Spleen (tissue), 11 donors: Measurements from ENCODE around the gene ADARB2. TPM values are rescaled to one million over a fixed set of nuclear protein-coding genes. Genes with fewer than 3 reads are reported as not detected.

Source experiments
- DNase-seq: peaks from one replicate; pipeline ENCODE4 v3.0.0-alpha.2; 2020
- H3K27ac ChIP-seq, 8 donors: fragments of 200-600 bp; sonication (generic) in 7 of 8; 1 replicate in 4 of 8; 2 replicates in 4 of 8; pipeline versions ENCODE4 v1.5.0 to v1.8.0; 2016 to 2021; ENCODE audit warnings: inconsistent platforms in 4 of 8, mild to moderate bottlenecking in 4 of 8, moderate library complexity in 1 of 8
- H3K27me3 ChIP-seq, 7 donors: fragments of 200-600 bp; sonication (generic) in 6 of 7; replicated peaks in 1 of 7; 1 replicate in 4 of 7; 2 replicates in 3 of 7; pipeline versions ENCODE4 v1.5.0 to v1.8.0; 2016 to 2021; ENCODE audit warnings: inconsistent platforms in 3 of 7, mild to moderate bottlenecking in 1 of 7
- H3K36me3 ChIP-seq, 6 donors: fragments of 200-600 bp; sonication (generic) in 5 of 6; 1 replicate in 4 of 6; 2 replicates in 2 of 6; pipeline versions ENCODE4 v1.5.0 to v1.8.0; 2016 to 2021; ENCODE audit warnings: inconsistent platforms in 2 of 6
- H3K4me1 ChIP-seq, 6 donors: fragments of 200-600 bp; sonication (generic) in 5 of 6; 1 replicate in 3 of 6; 2 replicates in 3 of 6; pipeline versions ENCODE4 v1.5.0 to v1.8.0; 2016 to 2021; ENCODE audit warnings: inconsistent platforms in 3 of 6
- H3K4me3 ChIP-seq, 8 donors: fragments of 200-600 bp; sonication (generic) in 7 of 8; 1 replicate in 4 of 8; 2 replicates in 4 of 8; pipeline versions ENCODE4 v1.5.0 to v1.8.0; 2016 to 2021; ENCODE audit warnings: inconsistent platforms in 4 of 8, mild to moderate bottlenecking in 4 of 8, moderate library complexity in 2 of 8
- H3K9me3 ChIP-seq, 8 donors: fragments of 200-600 bp; sonication (generic) in 7 of 8; 1 replicate in 4 of 8; 2 replicates in 4 of 8; pipeline versions ENCODE4 v1.5.0 to v1.8.0; 2016 to 2021; ENCODE audit warnings: inconsistent platforms in 4 of 8
- POLR2A ChIP-seq, 3 donors: fragments of 450-650 bp; IDR thresholded peaks; one replicate each; pipeline ENCODE4 v1.5.1; 2017; ENCODE audit warnings: antibody characterized with exemption in 3 of 3, mild to moderate bottlenecking in 1 of 3
- POLR2AphosphoS5 ChIP-seq, 3 donors: sonication (generic); formaldehyde crosslinking; IDR thresholded peaks; one replicate each; pipeline ENCODE4 v1.5.1; 2017; ENCODE audit warnings: antibody characterized with exemption in 3 of 3
- WGBS, 5 donors: extraction: QIAGEN DNeasy Blood & Tissue Kit in 3 of 5; methylation state at CpG; one replicate each; pipeline versions ENCODE4 v1.1.5 to v1.1.7; 2013 to 2018; 5-methylcytosine and 5-hydroxymethylcytosine counted together
- intact Hi-C: fragments of 100-400 bp; cut with DNase I; formaldehyde crosslinking; loops from one replicate; pipeline ENCODE4 v1.15.0; 2023; ENCODE audit warnings: low total_unique reads
- polyA plus RNA-seq, 3 donors: library from polyadenylated mRNA; stranded (reverse); fragments of 200-250 nt; gene quantifications; one replicate each; pipeline ENCODE4 v1.2.1, GENCODE V29; 2013
- total RNA-seq, 7 donors: library from RNA; depleted of rRNA in 3 of 7; stranded (reverse); fragments of >200 nt in 3 of 7; fragmentation: NEBNext Ultra II Directional in 4 of 7; extraction: Animal tissue kit (Norgen Biotek cat#: 25700) in 4 of 7; gene quantifications; one replicate each; pipeline versions ENCODE4 v1.1.0 to v1.2.1, GENCODE V29; 2016 to 2021
- TF ChIP-seq, protein P1 (sequence below), 11 experiments: fragments of 200-600 bp in 7 of 11; fragments of 450-650 bp in 4 of 11; sonication (generic) in 4 of 11; IDR thresholded peaks in 8 of 11; conservative IDR thresholded peaks in 3 of 11; 1 replicate in 7 of 11; 2 replicates in 4 of 11; pipeline versions ENCODE4 v1.4.0 to v1.8.0; 2016 to 2021; ENCODE audit warnings: antibody characterized with exemption in 11 of 11, inconsistent platforms in 4 of 11, mild to moderate bottlenecking in 1 of 11
- donor health status: healthy with polysubstance abuse.
- donor health status: DM: no; HTN: no; CAD: no; lungs with moderate emphysema.
- donor health status: DM: no; HTN: no; CAD: no.
- donor health status: Bipolar disorder and iron deficiency.
- donor health status: healthy.
- donor health status: DM: no; HTN: no; CAD: no.
- donor health status: DM: yes; HTN: yes; CAD: no.

The ADARB2 gene
- total and polyA plus RNA-seq, 10 donors: 0.05 to 8.1 (median 0.96) TPM

DNA sequence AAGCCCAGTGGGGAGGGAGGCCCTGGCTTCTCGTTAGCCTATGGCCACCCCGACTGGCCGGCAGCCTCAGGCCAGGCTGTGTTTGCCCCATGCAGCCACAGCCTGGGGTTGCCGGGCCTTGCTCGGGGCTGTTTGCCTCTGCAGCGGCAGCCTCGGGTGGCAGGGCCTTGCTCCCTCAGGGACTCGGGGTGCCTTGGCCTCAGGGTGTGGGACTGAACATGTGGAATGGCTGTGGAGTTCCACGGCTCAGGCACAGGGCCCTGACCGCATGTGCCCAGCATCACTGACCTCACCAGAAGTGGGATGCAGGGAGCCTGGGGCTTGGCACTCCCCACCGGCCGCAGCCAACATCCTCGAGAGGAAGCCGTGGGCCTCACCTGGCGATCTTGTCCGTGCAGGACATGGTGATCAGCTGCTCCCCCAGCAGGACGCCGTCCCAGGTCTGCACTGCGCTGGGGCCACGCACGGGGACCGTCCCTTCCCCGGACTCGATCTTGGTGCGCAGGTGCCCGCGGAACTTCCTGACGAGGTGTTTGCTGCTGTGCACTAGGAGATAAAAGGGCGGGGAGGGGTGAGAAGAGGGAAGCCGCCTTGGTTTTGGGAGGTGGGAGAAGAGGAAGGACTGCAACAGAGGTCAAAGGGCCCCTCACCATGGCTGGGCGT lies 520.6 kb downstream of the ADARB2 start:
- Histone ChIP-seq H3K9me3 (peaks cover 0 to 19% (median 3%) of the 10 kb centered on the region in 8 donors), H3K4me3 (no peak overlapping the region), H3K27ac (no peak overlapping the region), H3K36me3 (peaks cover 0 to 15% (median 0%) of the 10 kb centered on the region in 6 donors), H3K4me1 (no peaks in the 10 kb centered on the region), H3K27me3 (no peaks in the 10 kb centered on the region)
- TF ChIP-seq, protein P1, sequence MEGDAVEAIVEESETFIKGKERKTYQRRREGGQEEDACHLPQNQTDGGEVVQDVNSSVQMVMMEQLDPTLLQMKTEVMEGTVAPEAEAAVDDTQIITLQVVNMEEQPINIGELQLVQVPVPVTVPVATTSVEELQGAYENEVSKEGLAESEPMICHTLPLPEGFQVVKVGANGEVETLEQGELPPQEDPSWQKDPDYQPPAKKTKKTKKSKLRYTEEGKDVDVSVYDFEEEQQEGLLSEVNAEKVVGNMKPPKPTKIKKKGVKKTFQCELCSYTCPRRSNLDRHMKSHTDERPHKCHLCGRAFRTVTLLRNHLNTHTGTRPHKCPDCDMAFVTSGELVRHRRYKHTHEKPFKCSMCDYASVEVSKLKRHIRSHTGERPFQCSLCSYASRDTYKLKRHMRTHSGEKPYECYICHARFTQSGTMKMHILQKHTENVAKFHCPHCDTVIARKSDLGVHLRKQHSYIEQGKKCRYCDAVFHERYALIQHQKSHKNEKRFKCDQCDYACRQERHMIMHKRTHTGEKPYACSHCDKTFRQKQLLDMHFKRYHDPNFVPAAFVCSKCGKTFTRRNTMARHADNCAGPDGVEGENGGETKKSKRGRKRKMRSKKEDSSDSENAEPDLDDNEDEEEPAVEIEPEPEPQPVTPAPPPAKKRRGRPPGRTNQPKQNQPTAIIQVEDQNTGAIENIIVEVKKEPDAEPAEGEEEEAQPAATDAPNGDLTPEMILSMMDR (IDR thresholded peaks at IDR 0.05 in 8 of 11, conservative IDR thresholded peaks at IDR 0.05 in 3 of 11): no peak
- no peak for TF ChIP-seq POLR2A (IDR thresholded peaks at IDR 0.05)
- TF ChIP-seq POLR2AphosphoS5 (IDR thresholded peaks at IDR 0.05): no peak
- intact Hi-C loops: no loop called here
- peak; percentile 68 for DNase-seq
- WGBS, 5 donors: 90 to 93% (median 90%) methylated on average over 21 to 31 of the region's 31 CpGs

DNA sequence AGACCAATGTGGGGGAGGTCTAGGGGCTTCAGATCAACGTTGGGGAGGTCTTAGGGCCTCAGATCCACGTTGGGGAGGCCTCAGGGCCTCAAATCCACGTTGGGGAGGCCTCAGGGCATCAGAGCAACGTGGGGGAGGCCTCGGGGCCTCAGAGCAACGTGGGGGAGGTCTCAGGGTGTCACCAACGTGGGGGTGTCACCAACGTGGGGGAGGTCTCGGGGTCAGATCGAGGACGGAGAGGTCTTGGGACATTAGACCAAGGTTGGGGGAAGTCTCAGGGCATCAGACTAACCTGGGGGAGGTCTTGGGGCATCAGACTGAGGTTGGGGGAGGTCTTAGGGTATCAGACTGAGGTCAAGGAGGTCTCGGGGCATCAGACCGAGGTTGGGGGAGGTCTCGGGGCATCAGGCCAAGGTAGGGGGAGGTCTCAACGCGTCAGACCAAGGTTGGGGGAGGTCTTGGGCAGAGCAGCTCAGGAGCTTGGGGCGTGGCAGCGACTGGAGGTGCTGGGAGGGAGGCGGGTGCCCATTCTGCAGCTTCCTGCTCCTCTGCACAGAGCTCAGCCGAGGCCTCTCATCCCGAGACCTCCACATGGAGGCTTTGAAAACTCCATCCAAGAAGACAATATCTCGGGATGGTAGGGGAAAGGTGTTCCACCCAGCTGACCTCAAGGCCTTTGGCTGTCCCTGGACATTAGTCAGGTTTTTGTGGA lies 521.3 kb downstream of the ADARB2 start:
- DNase-seq: peak; percentile 64
- no peaks in the 10 kb centered on the region for H3K27me3 ChIP-seq
- TF ChIP-seq POLR2AphosphoS5 (IDR thresholded peaks at IDR 0.05) (no peak), POLR2A (IDR thresholded peaks at IDR 0.05) (no peak)
- TF ChIP-seq, protein P1 (IDR thresholded peaks at IDR 0.05 in 8 of 11, conservative IDR thresholded peaks at IDR 0.05 in 3 of 11): no peak
- intact Hi-C loops: no loop called here
- H3K27ac ChIP-seq: no peak overlapping the region
- H3K4me1 ChIP-seq: no peaks in the 10 kb centered on the region
- H3K4me3 ChIP-seq: no peak overlapping the region
- 78 to 88% (median 82%) methylated on average over 17 to 22 of the region's 22 CpGs for WGBS, 5 donors
- H3K9me3 ChIP-seq: peaks cover 0 to 17% (median 3%) of the 10 kb centered on the region in 8 donors
- H3K36me3 ChIP-seq: peaks cover 0 to 15% (median 0%) of the 10 kb centered on the region in 6 donors

DNA sequence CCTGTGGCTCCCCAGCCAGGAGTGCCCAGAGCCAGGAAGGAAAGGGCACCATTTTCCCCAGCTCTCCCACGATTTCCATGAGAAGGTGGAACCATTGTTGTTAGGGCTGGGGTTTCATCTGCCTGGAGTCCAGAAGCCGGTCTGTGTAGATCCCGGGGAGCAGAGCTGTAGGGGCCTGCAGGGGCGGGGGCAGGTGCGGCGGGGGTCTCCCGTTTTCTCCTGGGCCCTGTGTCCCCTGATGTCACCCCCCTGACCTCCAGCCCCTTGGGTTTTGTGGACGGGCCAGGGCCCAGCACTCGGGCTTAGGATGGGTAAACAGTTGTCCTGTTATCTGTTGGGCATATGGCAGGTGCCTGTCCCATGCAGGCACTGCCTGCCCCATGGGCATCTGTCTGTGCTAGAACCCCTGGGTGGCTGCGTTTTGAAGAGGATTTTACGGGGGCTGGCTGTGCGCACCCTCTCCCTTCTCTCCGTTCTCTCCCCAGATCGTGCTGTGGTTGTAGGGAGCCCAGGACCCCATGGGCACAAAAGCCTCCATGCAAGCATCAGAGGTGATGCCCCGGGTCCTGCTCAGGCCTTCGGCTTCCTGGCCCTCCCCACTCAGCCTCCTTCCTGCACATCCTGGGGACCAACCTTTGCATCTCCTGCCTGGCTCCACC lies 522.3 kb downstream of the ADARB2 start:
- WGBS, 5 donors: 70 to 91% (median 89%) methylated on average over 9 to 16 of the region's 16 CpGs
- DNase-seq: peak; percentile 58

More for the DNA sequence above, 522.3 kb downstream of the ADARB2 start:
- Histone ChIP-seq H3K9me3 (peaks cover 0 to 7% (median 0%) of the 10 kb centered on the region in 8 donors), H3K27ac (no peak overlapping the region), H3K27me3 (peaks cover 0 to 3% (median 0%) of the 10 kb centered on the region in 7 donors), H3K4me1 (no peaks in the 10 kb centered on the region), H3K36me3 (peaks cover 0 to 15% (median 0%) of the 10 kb centered on the region in 6 donors), H3K4me3 (no peak overlapping the region)
- intact Hi-C loops: no loop called here
- TF ChIP-seq, protein P1 (IDR thresholded peaks at IDR 0.05 in 8 of 11, conservative IDR thresholded peaks at IDR 0.05 in 3 of 11): no peak
